ENCODE measurements around the gene P3H2. TPM values are rescaled to one million over a fixed set of nuclear protein-coding genes. Genes with fewer than 3 reads are reported as not detected.

The P3H2 gene
- total and polyA plus RNA-seq, 2 experiments from 2014 or later: 14.5 TPM

GRCh38 chr3:189978753-189979152 is 141.9 kb downstream of the P3H2 start:
- Histone ChIP-seq H4K20me1 (ENCODE audit: insufficient read depth, poor library complexity, severe bottlenecking) (no peaks in the 10 kb centered on the region), H3K4me1 (ENCODE audit: insufficient read depth) (no peaks in the 10 kb centered on the region), H3K4me2 (no peak overlapping the region), H3K9me2 (replicated peaks; ENCODE audit: insufficient read depth) (no peaks in the 10 kb centered on the region), H3K27me3 (no peaks in the 10 kb centered on the region), H3K27ac (no peak overlapping the region), H3K36me3 (replicated peaks; ENCODE audit: insufficient read depth, low read depth) (no peaks in the 10 kb centered on the region), H3K9me3 (ENCODE audit: low read depth) (no peaks in the 10 kb centered on the region), H3K4me3 (no peak overlapping the region), H2AFZ (no peak overlapping the region), H3K79me2 (no peaks in the 10 kb centered on the region)
- WGBS (ENCODE audit: low lambda C conversion rate, missing lambda C conversion rate): 86% methylated on average over 3 of the region's 3 CpGs
- no peak for TF ChIP-seq EZH2 (IDR thresholded peaks at IDR 0.05; ENCODE audit: borderline replicate concordance)
- no peak for TF ChIP-seq EZH2phosphoT487 (IDR thresholded peaks at IDR 0.05; ENCODE audit: low read depth, severe bottlenecking, unreplicated experiment)
- TF ChIP-seq CTCF (IDR thresholded peaks at IDR 0.05; ENCODE audit: poor library complexity): no peak
- no peak for DNase-seq (ENCODE audit: low spot score)

GRCh38 chr3:189977174-189977573 is 143.5 kb downstream of the P3H2 start:
- no peak for TF ChIP-seq EZH2 (IDR thresholded peaks at IDR 0.05; ENCODE audit: borderline replicate concordance)
- TF ChIP-seq EZH2phosphoT487 (IDR thresholded peaks at IDR 0.05; ENCODE audit: low read depth, severe bottlenecking, unreplicated experiment): no peak
- TF ChIP-seq CTCF (IDR thresholded peaks at IDR 0.05; ENCODE audit: poor library complexity): no peak
- Histone ChIP-seq H3K4me3 (no peak overlapping the region), H3K4me1 (ENCODE audit: insufficient read depth) (no peaks in the 10 kb centered on the region), H3K79me2 (no peaks in the 10 kb centered on the region), H3K27ac (no peak overlapping the region), H3K36me3 (replicated peaks; ENCODE audit: insufficient read depth, low read depth) (no peaks in the 10 kb centered on the region), H3K9me3 (ENCODE audit: low read depth) (no peaks in the 10 kb centered on the region), H3K27me3 (no peaks in the 10 kb centered on the region), H3K4me2 (no peak overlapping the region), H4K20me1 (ENCODE audit: insufficient read depth, poor library complexity, severe bottlenecking) (no peaks in the 10 kb centered on the region), H3K9me2 (replicated peaks; ENCODE audit: insufficient read depth) (no peaks in the 10 kb centered on the region), H2AFZ (no peak overlapping the region)
- DNase-seq (ENCODE audit: low spot score): no peak
- 96% methylated on average over 5 of the region's 5 CpGs for WGBS (ENCODE audit: low lambda C conversion rate, missing lambda C conversion rate)

- no peak for DNase-seq (ENCODE audit: low spot score)
- H3K79me2 ChIP-seq: no peaks in the 10 kb centered on the region
- H4K20me1 ChIP-seq (ENCODE audit: insufficient read depth, poor library complexity, severe bottlenecking): no peaks in the 10 kb centered on the region
These were observed 145.2 kb downstream of the P3H2 start for GRCh38 chr3:189975391-189975990.

More at GRCh38 chr3:189975391-189975990, 145.2 kb downstream of the P3H2 start:
- Histone ChIP-seq H3K9me2 (replicated peaks; ENCODE audit: insufficient read depth) (no peaks in the 10 kb centered on the region), H2AFZ (no peak overlapping the region), H3K4me1 (ENCODE audit: insufficient read depth) (no peaks in the 10 kb centered on the region), H3K27me3 (no peaks in the 10 kb centered on the region), H3K4me2 (no peak overlapping the region), H3K36me3 (replicated peaks; ENCODE audit: insufficient read depth, low read depth) (no peaks in the 10 kb centered on the region), H3K4me3 (no peak overlapping the region), H3K9me3 (ENCODE audit: low read depth) (no peaks in the 10 kb centered on the region), H3K27ac (no peak overlapping the region)
- no peak for TF ChIP-seq EZH2 (IDR thresholded peaks at IDR 0.05; ENCODE audit: borderline replicate concordance)
- no peak for TF ChIP-seq CTCF (IDR thresholded peaks at IDR 0.05; ENCODE audit: poor library complexity)
- TF ChIP-seq EZH2phosphoT487 (IDR thresholded peaks at IDR 0.05; ENCODE audit: low read depth, severe bottlenecking, unreplicated experiment): no peak
- 70% methylated on average over 4 of the region's 4 CpGs for WGBS (ENCODE audit: low lambda C conversion rate, missing lambda C conversion rate)

Measured in hepatocyte (in vitro differentiated cells).